Inflammatory macrophage treated with lipopolysaccharide for 4 hours (primary cell): ENCODE data around the gene NUS1.
"Not testable (repeated sequence)": the region's sequence is repeated elsewhere in the genome, so short reads cannot be mapped to it uniquely, and the experiment has no call there.

Experiments used
- DNase-seq: peaks from one replicate; pipeline ENCODE4 v3.0.0-alpha.2; 2020

Gene NUS1

GRCh38 chr6:117718895-117719294, 43.6 kb downstream of the NUS1 start:
- no peak for DNase-seq

GRCh38 chr6:117721520-117721919, 46.3 kb downstream of the NUS1 start:
- not testable (repeated sequence) for DNase-seq

- no peak for DNase-seq
These were observed 53.4 kb downstream of the NUS1 start for GRCh38 chr6:117728626-117729025.

GRCh38 chr6:117729613-117730012, 54.3 kb downstream of the NUS1 start:
- DNase-seq: no peak

- no peak for DNase-seq
These were observed 58.1 kb downstream of the NUS1 start for GRCh38 chr6:117733341-117733740.

- DNase-seq: no peak
These were observed 64.6 kb downstream of the NUS1 start for GRCh38 chr6:117739869-117740268.

- DNase-seq: no peak
These were observed 65.3 kb downstream of the NUS1 start for GRCh38 chr6:117740605-117741004.

GRCh38 chr6:117750675-117751074, 75.4 kb downstream of the NUS1 start:
- not testable (repeated sequence) for DNase-seq
